ENCODE results near the gene PLEKHF1. TPM values are rescaled to one million over a fixed set of nuclear protein-coding genes. Genes with fewer than 3 reads are reported as not detected.

Gene PLEKHF1
- total RNA-seq, 1 experiment from 2014 or later, result 5.5 TPM

DNA sequence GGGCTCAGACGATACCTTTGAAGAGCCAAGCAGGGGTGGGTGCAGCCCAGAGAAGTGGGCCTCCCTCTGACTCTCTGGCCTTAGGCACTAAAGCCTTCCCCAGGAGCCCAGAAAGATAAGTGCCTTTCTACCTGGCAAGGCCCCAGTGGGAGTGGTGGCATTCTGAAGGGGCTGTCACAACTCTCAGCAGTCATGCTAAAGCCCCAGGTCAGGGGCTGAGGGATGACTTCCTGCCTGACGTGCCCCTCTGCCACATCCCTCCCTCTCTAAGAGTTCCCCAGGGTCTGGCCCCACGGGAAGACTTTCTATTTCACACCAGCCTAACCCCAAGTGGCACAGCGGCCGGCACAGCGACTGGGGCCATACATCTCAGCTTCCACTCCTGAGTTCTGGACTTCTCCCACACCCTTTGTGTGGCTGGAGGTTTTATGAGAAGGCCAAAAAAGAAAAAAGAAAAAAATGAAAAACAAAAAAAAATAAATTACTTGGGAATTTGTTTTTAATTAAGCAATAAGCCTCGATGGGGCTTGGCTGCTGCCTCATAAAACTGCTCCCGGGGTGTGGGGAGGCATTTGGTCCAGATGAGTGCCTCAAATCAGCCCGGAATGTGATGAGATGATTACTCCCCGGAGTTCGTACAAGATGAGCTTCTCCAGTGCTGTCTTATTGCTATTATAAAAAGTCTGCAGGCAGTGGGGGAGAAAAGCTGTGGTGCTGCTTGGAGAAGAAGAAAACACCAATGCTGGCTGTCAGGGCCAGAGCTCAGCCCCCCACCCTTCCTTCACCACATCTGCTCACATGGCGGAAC lies 28.5 kb upstream of the PLEKHF1 start:
- no peaks in the 10 kb centered on the region for H3K9me2 ChIP-seq (ENCODE audit: insufficient read depth)
- H4K20me1 ChIP-seq (ENCODE audit: insufficient read depth), result no peaks in the 10 kb centered on the region
- no peak overlapping the region for H2AFZ ChIP-seq (ENCODE audit: low read depth, low read length, poor library complexity, severe bottlenecking)
- TF ChIP-seq FOSL1 (IDR thresholded peaks at IDR 0.05; ENCODE audit: low read depth) (no peak), EZH2 (IDR thresholded peaks at IDR 0.05) (no peak), POLR2A (IDR thresholded peaks at IDR 0.05; ENCODE audit: borderline replicate concordance, extremely low read depth, insufficient read depth, insufficient read length) (no peak), ZNF274 (IDR thresholded peaks at IDR 0.05; ENCODE audit: low read depth, low read length) (no peak), EGR1 (IDR thresholded peaks at IDR 0.05; ENCODE audit: low read depth) (no peak), SP1 (IDR thresholded peaks at IDR 0.05; ENCODE audit: low read depth) (no peak), EZH2phosphoT487 (IDR thresholded peaks at IDR 0.05; ENCODE audit: borderline replicate concordance) (no peak), CEBPB (IDR thresholded peaks at IDR 0.05; ENCODE audit: low read depth) (no peak), JUND (IDR thresholded peaks at IDR 0.05) (no peak), ELF1 (IDR thresholded peaks at IDR 0.05; ENCODE audit: borderline replicate concordance, low read depth) (no peak)
- TF ChIP-seq, protein P1, sequence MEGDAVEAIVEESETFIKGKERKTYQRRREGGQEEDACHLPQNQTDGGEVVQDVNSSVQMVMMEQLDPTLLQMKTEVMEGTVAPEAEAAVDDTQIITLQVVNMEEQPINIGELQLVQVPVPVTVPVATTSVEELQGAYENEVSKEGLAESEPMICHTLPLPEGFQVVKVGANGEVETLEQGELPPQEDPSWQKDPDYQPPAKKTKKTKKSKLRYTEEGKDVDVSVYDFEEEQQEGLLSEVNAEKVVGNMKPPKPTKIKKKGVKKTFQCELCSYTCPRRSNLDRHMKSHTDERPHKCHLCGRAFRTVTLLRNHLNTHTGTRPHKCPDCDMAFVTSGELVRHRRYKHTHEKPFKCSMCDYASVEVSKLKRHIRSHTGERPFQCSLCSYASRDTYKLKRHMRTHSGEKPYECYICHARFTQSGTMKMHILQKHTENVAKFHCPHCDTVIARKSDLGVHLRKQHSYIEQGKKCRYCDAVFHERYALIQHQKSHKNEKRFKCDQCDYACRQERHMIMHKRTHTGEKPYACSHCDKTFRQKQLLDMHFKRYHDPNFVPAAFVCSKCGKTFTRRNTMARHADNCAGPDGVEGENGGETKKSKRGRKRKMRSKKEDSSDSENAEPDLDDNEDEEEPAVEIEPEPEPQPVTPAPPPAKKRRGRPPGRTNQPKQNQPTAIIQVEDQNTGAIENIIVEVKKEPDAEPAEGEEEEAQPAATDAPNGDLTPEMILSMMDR (IDR thresholded peaks at IDR 0.05 in 2 of 3, conservative IDR thresholded peaks at IDR 0.05 in 1 of 3; ENCODE audit: borderline replicate concordance in 1 of 3, insufficient read depth in 1 of 3, low read depth in 2 of 3, low read length in 2 of 3), result no peak
- TF ChIP-seq, protein P2, sequence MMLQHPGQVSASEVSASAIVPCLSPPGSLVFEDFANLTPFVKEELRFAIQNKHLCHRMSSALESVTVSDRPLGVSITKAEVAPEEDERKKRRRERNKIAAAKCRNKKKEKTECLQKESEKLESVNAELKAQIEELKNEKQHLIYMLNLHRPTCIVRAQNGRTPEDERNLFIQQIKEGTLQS (IDR thresholded peaks at IDR 0.05), result no peak
- TF ChIP-seq, protein P3, sequence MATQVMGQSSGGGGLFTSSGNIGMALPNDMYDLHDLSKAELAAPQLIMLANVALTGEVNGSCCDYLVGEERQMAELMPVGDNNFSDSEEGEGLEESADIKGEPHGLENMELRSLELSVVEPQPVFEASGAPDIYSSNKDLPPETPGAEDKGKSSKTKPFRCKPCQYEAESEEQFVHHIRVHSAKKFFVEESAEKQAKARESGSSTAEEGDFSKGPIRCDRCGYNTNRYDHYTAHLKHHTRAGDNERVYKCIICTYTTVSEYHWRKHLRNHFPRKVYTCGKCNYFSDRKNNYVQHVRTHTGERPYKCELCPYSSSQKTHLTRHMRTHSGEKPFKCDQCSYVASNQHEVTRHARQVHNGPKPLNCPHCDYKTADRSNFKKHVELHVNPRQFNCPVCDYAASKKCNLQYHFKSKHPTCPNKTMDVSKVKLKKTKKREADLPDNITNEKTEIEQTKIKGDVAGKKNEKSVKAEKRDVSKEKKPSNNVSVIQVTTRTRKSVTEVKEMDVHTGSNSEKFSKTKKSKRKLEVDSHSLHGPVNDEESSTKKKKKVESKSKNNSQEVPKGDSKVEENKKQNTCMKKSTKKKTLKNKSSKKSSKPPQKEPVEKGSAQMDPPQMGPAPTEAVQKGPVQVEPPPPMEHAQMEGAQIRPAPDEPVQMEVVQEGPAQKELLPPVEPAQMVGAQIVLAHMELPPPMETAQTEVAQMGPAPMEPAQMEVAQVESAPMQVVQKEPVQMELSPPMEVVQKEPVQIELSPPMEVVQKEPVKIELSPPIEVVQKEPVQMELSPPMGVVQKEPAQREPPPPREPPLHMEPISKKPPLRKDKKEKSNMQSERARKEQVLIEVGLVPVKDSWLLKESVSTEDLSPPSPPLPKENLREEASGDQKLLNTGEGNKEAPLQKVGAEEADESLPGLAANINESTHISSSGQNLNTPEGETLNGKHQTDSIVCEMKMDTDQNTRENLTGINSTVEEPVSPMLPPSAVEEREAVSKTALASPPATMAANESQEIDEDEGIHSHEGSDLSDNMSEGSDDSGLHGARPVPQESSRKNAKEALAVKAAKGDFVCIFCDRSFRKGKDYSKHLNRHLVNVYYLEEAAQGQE (IDR thresholded peaks at IDR 0.05; ENCODE audit: low read depth), result no peak
- TF ChIP-seq, protein P4, sequence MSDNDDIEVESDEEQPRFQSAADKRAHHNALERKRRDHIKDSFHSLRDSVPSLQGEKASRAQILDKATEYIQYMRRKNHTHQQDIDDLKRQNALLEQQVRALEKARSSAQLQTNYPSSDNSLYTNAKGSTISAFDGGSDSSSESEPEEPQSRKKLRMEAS (IDR thresholded peaks at IDR 0.05), result no peak
- no peak overlapping the region for H3K4me2 ChIP-seq (ENCODE audit: low read length)
- H3K27me3 ChIP-seq (ENCODE audit: insufficient read depth, low read length), result no peaks in the 10 kb centered on the region
- H3K36me3 ChIP-seq (ENCODE audit: control insufficient read depth in 1 of 2, insufficient read depth in 2 of 2, low read length in 2 of 2), result no peaks in the 10 kb centered on the region
- H3K27ac ChIP-seq (ENCODE audit: low read depth, low read length), result no peak overlapping the region
- BruUV-seq (replicated peaks), result no TSS peak
- intact Hi-C loops (cut with micrococcal nuclease), result no loop called here
- no peak for DNase-seq (ENCODE audit: low read depth, low spot score)
- no peaks in the 10 kb centered on the region for H3K79me2 ChIP-seq (ENCODE audit: insufficient read depth, low read length)
- H3K4me1 ChIP-seq (ENCODE audit: control insufficient read depth in 1 of 2, insufficient read depth in 2 of 2, low read length in 2 of 2), result no peaks in the 10 kb centered on the region
- no peak for ATAC-seq
- RAD21 ChIA-PET (ENCODE audit: low non-redundant PET in 1 of 2, low total read pairs in 2 of 2, uncharacterized antibody in 2 of 2, unreplicated experiment in 2 of 2), result no interaction called here
- POLR2A ChIA-PET, result no interaction called here
- no peaks in the 10 kb centered on the region for H3K9me3 ChIP-seq (ENCODE audit: control insufficient read depth in 1 of 2, insufficient read depth in 1 of 2, low read depth in 1 of 2, low read length in 2 of 2)
- H3K4me3 ChIP-seq (replicated peaks in 1 of 2; ENCODE audit: low read depth in 1 of 2, low read length in 2 of 2), result no peak overlapping the region
- H3K9ac ChIP-seq (ENCODE audit: low read length), result no peak overlapping the region
- CTCF ChIA-PET, result no interaction called here
